ENCODE measurements around the gene EPB41L2. TPM values are rescaled to one million over a fixed set of nuclear protein-coding genes. Genes with fewer than 3 reads are reported as not detected.

EPB41L2 gene
- total and polyA plus RNA-seq, 2 experiments from 2014 or later, result 76.2 to 91.7 TPM

DNA sequence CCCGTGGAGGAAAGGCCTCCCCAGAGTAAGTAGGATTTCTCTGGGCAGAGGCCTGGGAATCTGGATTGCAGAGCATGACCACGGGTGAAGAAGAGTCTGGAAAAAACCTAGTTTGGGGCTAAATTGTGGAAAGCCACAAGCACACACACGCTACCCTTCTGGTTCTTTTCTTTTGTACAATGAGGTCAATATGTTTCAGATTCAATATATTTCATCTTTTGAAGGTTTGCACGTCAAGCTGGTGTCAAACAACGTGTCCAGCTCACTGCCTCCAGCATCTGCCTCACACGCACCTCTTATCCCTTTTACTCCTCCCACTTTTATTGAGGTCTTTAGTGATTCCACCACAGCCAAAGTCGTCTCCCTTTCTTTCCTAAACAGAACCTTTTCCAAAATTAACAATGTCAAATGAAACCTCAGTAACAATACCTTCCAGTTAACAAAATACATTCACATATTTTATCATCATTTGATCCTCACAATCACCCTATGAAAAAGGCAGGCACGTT, 773 bp upstream of the EPB41L2 start:
- Mint-ChIP-seq H3K27ac (no peak overlapping the region), H3K4me3 (peak overlapping the region; percentile 79), H3K36me3 (ENCODE audit: low read depth) (no peaks in the 10 kb centered on the region; the same call in 2 of the 3 replicates), H3K9me3 (no peaks in the 10 kb centered on the region), H3K27me3 (ENCODE audit: insufficient read depth, low read depth, poor library complexity) (peaks cover 1% of the 10 kb centered on the region), H3K4me1 (peaks cover 29% of the 10 kb centered on the region)
- Histone ChIP-seq H3K79me2 (replicated peaks; ENCODE audit: insufficient read depth) (peaks cover 35% of the 10 kb centered on the region), H3F3A (replicated peaks; ENCODE audit: low read depth) (peaks cover 3% of the 10 kb centered on the region; the same call in 1 of the 2 replicates), H4K20me1 (replicated peaks; ENCODE audit: insufficient read depth) (no peaks in the 10 kb centered on the region), H3K4me3 (peak overlapping the region; percentile 81), H3K4me2 (peak overlapping the region; percentile 87), H3K27ac (ENCODE audit: low read depth) (no peak overlapping the region), H3K9me2 (ENCODE audit: insufficient read depth) (no peaks in the 10 kb centered on the region), H3K27me3 (ENCODE audit: insufficient read depth) (peaks cover 23% of the 10 kb centered on the region), H3K36me3 (ENCODE audit: insufficient read depth) (no peaks in the 10 kb centered on the region), H3K4me1 (ENCODE audit: insufficient read depth) (peaks cover 24% of the 10 kb centered on the region), H2AFZ (peak overlapping the region; percentile 97)
- TF ChIP-seq EZH2phosphoT487 (IDR thresholded peaks at IDR 0.05; ENCODE audit: unreplicated experiment) (no peak), STAT1 (IDR thresholded peaks at IDR 0.05; ENCODE audit: unreplicated experiment) (no peak), CREB1 (CRISPR knock-in tag; IDR thresholded peaks at IDR 0.05; ENCODE audit: low read depth) (no peak), JUNB (IDR thresholded peaks at IDR 0.05; ENCODE audit: unreplicated experiment) (no peak), POLR2AphosphoS5 (IDR thresholded peaks at IDR 0.05; ENCODE audit: low read depth) (no peak), ZNF331 (CRISPR knock-in tag; IDR thresholded peaks at IDR 0.05; ENCODE audit: low read depth) (no peak), NANOG (IDR thresholded peaks at IDR 0.05; ENCODE audit: borderline replicate concordance) (no peak), EZH2 (IDR thresholded peaks at IDR 0.05; ENCODE audit: low read depth, unreplicated experiment) (no peak), ZNF114 (CRISPR knock-in tag; IDR thresholded peaks at IDR 0.05) (no peak)
- TF ChIP-seq, protein P1, sequence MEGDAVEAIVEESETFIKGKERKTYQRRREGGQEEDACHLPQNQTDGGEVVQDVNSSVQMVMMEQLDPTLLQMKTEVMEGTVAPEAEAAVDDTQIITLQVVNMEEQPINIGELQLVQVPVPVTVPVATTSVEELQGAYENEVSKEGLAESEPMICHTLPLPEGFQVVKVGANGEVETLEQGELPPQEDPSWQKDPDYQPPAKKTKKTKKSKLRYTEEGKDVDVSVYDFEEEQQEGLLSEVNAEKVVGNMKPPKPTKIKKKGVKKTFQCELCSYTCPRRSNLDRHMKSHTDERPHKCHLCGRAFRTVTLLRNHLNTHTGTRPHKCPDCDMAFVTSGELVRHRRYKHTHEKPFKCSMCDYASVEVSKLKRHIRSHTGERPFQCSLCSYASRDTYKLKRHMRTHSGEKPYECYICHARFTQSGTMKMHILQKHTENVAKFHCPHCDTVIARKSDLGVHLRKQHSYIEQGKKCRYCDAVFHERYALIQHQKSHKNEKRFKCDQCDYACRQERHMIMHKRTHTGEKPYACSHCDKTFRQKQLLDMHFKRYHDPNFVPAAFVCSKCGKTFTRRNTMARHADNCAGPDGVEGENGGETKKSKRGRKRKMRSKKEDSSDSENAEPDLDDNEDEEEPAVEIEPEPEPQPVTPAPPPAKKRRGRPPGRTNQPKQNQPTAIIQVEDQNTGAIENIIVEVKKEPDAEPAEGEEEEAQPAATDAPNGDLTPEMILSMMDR (conservative IDR thresholded peaks at IDR 0.05; ENCODE audit: low read depth in 2 of 2), result no peak
- TF ChIP-seq, protein P2, sequence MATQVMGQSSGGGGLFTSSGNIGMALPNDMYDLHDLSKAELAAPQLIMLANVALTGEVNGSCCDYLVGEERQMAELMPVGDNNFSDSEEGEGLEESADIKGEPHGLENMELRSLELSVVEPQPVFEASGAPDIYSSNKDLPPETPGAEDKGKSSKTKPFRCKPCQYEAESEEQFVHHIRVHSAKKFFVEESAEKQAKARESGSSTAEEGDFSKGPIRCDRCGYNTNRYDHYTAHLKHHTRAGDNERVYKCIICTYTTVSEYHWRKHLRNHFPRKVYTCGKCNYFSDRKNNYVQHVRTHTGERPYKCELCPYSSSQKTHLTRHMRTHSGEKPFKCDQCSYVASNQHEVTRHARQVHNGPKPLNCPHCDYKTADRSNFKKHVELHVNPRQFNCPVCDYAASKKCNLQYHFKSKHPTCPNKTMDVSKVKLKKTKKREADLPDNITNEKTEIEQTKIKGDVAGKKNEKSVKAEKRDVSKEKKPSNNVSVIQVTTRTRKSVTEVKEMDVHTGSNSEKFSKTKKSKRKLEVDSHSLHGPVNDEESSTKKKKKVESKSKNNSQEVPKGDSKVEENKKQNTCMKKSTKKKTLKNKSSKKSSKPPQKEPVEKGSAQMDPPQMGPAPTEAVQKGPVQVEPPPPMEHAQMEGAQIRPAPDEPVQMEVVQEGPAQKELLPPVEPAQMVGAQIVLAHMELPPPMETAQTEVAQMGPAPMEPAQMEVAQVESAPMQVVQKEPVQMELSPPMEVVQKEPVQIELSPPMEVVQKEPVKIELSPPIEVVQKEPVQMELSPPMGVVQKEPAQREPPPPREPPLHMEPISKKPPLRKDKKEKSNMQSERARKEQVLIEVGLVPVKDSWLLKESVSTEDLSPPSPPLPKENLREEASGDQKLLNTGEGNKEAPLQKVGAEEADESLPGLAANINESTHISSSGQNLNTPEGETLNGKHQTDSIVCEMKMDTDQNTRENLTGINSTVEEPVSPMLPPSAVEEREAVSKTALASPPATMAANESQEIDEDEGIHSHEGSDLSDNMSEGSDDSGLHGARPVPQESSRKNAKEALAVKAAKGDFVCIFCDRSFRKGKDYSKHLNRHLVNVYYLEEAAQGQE (IDR thresholded peaks at IDR 0.05; ENCODE audit: unreplicated experiment), result no peak
- TF ChIP-seq, protein P3, sequence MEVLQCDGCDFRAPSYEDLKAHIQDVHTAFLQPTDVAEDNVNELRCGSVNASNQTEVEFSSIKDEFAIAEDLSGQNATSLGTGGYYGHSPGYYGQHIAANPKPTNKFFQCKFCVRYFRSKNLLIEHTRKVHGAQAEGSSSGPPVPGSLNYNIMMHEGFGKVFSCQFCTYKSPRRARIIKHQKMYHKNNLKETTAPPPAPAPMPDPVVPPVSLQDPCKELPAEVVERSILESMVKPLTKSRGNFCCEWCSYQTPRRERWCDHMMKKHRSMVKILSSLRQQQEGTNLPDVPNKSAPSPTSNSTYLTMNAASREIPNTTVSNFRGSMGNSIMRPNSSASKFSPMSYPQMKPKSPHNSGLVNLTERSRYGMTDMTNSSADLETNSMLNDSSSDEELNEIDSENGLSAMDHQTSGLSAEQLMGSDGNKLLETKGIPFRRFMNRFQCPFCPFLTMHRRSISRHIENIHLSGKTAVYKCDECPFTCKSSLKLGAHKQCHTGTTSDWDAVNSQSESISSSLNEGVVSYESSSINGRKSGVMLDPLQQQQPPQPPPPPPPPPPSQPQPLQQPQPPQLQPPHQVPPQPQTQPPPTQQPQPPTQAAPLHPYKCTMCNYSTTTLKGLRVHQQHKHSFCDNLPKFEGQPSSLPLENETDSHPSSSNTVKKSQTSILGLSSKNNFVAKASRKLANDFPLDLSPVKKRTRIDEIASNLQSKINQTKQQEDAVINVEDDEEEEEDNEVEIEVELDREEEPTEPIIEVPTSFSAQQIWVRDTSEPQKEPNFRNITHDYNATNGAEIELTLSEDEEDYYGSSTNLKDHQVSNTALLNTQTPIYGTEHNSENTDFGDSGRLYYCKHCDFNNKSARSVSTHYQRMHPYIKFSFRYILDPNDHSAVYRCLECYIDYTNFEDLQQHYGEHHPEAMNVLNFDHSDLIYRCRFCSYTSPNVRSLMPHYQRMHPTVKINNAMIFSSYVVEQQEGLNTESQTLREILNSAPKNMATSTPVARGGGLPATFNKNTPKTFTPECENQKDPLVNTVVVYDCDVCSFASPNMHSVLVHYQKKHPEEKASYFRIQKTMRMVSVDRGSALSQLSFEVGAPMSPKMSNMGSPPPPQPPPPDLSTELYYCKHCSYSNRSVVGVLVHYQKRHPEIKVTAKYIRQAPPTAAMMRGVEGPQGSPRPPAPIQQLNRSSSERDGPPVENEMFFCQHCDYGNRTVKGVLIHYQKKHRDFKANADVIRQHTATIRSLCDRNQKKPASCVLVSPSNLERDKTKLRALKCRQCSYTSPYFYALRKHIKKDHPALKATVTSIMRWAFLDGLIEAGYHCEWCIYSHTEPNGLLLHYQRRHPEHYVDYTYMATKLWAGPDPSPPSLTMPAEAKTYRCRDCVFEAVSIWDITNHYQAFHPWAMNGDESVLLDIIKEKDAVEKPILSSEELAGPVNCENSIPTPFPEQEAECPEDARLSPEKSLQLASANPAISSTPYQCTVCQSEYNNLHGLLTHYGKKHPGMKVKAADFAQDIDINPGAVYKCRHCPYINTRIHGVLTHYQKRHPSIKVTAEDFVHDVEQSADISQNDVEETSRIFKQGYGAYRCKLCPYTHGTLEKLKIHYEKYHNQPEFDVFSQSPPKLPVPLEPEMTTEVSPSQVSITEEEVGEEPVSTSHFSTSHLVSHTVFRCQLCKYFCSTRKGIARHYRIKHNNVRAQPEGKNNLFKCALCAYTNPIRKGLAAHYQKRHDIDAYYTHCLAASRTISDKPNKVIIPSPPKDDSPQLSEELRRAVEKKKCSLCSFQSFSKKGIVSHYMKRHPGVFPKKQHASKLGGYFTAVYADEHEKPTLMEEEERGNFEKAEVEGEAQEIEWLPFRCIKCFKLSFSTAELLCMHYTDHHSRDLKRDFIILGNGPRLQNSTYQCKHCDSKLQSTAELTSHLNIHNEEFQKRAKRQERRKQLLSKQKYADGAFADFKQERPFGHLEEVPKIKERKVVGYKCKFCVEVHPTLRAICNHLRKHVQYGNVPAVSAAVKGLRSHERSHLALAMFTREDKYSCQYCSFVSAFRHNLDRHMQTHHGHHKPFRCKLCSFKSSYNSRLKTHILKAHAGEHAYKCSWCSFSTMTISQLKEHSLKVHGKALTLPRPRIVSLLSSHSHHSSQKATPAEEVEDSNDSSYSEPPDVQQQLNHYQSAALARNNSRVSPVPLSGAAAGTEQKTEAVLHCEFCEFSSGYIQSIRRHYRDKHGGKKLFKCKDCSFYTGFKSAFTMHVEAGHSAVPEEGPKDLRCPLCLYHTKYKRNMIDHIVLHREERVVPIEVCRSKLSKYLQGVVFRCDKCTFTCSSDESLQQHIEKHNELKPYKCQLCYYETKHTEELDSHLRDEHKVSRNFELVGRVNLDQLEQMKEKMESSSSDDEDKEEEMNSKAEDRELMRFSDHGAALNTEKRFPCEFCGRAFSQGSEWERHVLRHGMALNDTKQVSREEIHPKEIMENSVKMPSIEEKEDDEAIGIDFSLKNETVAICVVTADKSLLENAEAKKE (CRISPR knock-in tag; IDR thresholded peaks at IDR 0.05), result no peak
- TF ChIP-seq, protein P4, sequence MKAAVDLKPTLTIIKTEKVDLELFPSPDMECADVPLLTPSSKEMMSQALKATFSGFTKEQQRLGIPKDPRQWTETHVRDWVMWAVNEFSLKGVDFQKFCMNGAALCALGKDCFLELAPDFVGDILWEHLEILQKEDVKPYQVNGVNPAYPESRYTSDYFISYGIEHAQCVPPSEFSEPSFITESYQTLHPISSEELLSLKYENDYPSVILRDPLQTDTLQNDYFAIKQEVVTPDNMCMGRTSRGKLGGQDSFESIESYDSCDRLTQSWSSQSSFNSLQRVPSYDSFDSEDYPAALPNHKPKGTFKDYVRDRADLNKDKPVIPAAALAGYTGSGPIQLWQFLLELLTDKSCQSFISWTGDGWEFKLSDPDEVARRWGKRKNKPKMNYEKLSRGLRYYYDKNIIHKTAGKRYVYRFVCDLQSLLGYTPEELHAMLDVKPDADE (IDR thresholded peaks at IDR 0.05), result no peak
- no peak for ATAC-seq
- DNase-seq (ENCODE audit: low spot score), result no peak

Measured in GM23338 (cell line).